ENCODE results near the gene RAB23.

RAB23 gene

DNA sequence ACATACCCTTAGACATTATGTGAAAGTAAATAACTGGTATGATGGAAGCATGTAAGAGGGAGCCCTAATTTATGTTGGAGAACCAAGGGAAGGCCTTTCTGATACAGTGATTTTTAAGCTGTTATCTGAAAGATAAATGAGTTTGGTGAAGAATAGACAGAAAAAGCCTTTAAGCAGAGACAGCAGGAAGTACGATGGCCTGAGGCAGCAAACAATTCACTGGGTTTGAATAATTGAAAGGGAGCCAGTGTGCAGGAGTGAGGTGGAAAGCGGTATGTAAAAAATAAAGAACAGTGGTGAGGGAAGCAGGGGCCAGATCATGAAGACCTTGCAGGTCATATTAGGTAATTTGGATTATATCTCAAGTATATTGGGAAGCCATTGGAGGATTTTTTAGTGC, 4.1 kb upstream of the RAB23 start:
- ATAC-seq (ENCODE audit: insufficient read depth, low read depth) (no peak), DNase-seq (no peak)
- H3K27ac ChIP-seq (ENCODE audit: low read length) = no peak overlapping the region
- H4K20me1 ChIP-seq (ENCODE audit: insufficient read depth, low read length) = no peaks in the 10 kb centered on the region
- no peaks in the 10 kb centered on the region for H3K36me3 ChIP-seq (ENCODE audit: insufficient read depth, low read length)
- H3K4me1 ChIP-seq (ENCODE audit: insufficient read depth, low read length) = peaks cover 11% of the 10 kb centered on the region; the same call in 1 of the 2 replicates
- no peak overlapping the region for H2AFZ ChIP-seq (ENCODE audit: low read depth, low read length)
- H3K27me3 ChIP-seq (ENCODE audit: insufficient read depth, low read length, poor library complexity) = peaks cover 2% of the 10 kb centered on the region
- H3K79me2 ChIP-seq (ENCODE audit: insufficient read depth, low read length) = peaks cover 7% of the 10 kb centered on the region
- no peak overlapping the region for H3K4me2 ChIP-seq (ENCODE audit: insufficient read depth, low read length)
- no peaks in the 10 kb centered on the region for H3K9me3 ChIP-seq (ENCODE audit: insufficient read depth, low read length, severe bottlenecking)
- H3K4me3 ChIP-seq (ENCODE audit: low read depth in 1 of 2, low read length in 2 of 2) = no peak overlapping the region
- no peak overlapping the region for H3K9ac ChIP-seq (ENCODE audit: low read depth, low read length)
- TF ChIP-seq, protein P1, sequence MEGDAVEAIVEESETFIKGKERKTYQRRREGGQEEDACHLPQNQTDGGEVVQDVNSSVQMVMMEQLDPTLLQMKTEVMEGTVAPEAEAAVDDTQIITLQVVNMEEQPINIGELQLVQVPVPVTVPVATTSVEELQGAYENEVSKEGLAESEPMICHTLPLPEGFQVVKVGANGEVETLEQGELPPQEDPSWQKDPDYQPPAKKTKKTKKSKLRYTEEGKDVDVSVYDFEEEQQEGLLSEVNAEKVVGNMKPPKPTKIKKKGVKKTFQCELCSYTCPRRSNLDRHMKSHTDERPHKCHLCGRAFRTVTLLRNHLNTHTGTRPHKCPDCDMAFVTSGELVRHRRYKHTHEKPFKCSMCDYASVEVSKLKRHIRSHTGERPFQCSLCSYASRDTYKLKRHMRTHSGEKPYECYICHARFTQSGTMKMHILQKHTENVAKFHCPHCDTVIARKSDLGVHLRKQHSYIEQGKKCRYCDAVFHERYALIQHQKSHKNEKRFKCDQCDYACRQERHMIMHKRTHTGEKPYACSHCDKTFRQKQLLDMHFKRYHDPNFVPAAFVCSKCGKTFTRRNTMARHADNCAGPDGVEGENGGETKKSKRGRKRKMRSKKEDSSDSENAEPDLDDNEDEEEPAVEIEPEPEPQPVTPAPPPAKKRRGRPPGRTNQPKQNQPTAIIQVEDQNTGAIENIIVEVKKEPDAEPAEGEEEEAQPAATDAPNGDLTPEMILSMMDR (IDR thresholded peaks at IDR 0.05; ENCODE audit: borderline replicate concordance, extremely low read depth, low read length, poor library complexity, severe bottlenecking) = no peak
- TF ChIP-seq EZH2 (IDR thresholded peaks at IDR 0.05; ENCODE audit: borderline replicate concordance, low read depth, low read length, severe bottlenecking) = no peak

DNA sequence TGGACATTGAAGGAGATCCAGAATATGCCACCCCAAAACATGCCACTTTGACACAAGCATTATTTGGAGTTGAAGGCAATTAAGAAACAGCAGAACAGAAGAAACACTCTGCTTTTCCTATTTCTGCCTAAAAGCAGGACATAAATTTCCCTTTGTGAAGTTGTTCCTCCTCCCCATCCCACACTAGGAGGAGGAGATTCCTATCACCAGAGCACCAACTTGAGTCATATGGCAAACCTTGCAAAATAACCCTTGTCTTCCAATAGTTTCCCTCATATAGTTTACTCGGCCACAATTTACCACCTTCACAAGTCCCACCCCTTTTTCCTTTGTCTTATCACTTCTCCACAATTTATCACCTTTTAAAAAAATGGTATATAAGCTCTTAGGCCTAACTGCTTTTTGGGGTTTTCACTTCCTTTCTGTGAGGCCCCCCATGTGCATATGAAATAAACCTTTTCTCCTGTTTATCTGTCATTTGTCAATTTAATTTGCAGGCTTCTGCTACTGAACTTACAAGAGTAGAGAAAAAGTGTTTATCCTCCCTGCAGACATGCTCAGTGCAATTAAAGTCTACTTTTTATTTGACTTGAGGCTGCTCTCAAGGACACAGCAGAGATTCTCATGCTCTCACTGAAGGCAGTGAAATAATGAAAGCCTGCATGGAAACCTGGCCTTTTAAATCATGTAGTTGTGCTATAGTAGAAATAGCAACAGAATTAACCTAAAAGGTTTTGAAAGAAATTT, 2.8 kb upstream of the RAB23 start:
- Histone ChIP-seq H3K79me2 (ENCODE audit: insufficient read depth, low read length) (peaks cover 19% of the 10 kb centered on the region), H3K27me3 (ENCODE audit: insufficient read depth, low read length, poor library complexity) (peaks cover 1% of the 10 kb centered on the region), H3K4me1 (ENCODE audit: insufficient read depth, low read length) (peaks cover 23% of the 10 kb centered on the region), H3K4me3 (ENCODE audit: low read depth in 1 of 2, low read length in 2 of 2) (no peak overlapping the region), H3K9me3 (ENCODE audit: insufficient read depth, low read length, severe bottlenecking) (no peaks in the 10 kb centered on the region), H3K4me2 (ENCODE audit: insufficient read depth, low read length) (no peak overlapping the region), H3K36me3 (ENCODE audit: insufficient read depth, low read length) (no peaks in the 10 kb centered on the region), H3K27ac (ENCODE audit: low read length) (no peak overlapping the region), H2AFZ (ENCODE audit: low read depth, low read length) (no peak overlapping the region), H3K9ac (ENCODE audit: low read depth, low read length) (no peak overlapping the region), H4K20me1 (ENCODE audit: insufficient read depth, low read length) (no peaks in the 10 kb centered on the region)
- no peak for TF ChIP-seq EZH2 (IDR thresholded peaks at IDR 0.05; ENCODE audit: borderline replicate concordance, low read depth, low read length, severe bottlenecking)
- TF ChIP-seq, protein P1 (IDR thresholded peaks at IDR 0.05; ENCODE audit: borderline replicate concordance, extremely low read depth, low read length, poor library complexity, severe bottlenecking) = no peak
- ATAC-seq (ENCODE audit: insufficient read depth, low read depth) (no peak), DNase-seq (no peak)

DNA sequence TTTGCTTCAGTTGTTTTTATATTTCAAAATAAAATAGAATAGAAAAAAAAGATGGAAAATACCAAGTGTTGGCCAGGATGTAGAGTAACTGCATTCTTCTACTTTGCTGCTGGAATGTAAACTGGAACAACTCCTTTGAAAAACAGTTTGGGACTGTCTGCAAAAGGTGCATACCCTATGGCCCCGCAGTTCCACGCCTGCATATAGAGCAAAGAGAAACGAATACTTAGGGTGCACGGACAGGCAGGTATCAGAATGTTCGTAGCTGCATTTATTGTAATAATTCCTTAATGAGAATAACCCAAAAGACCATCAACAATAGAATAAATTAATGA, 603 bp upstream of the RAB23 start:
- TF ChIP-seq, protein P1 (IDR thresholded peaks at IDR 0.05; ENCODE audit: borderline replicate concordance, extremely low read depth, low read length, poor library complexity, severe bottlenecking) = no peak
- TF ChIP-seq EZH2 (IDR thresholded peaks at IDR 0.05; ENCODE audit: borderline replicate concordance, low read depth, low read length, severe bottlenecking) = no peak
- Histone ChIP-seq H3K4me2 (ENCODE audit: insufficient read depth, low read length) (peak overlapping the region; percentile 83), H3K27me3 (ENCODE audit: insufficient read depth, low read length, poor library complexity) (no peaks in the 10 kb centered on the region), H3K4me3 (ENCODE audit: low read depth in 1 of 2, low read length in 2 of 2) (peak overlapping the region; percentile 74 to 90; a peak in 3 of 4 replicates), H3K27ac (ENCODE audit: low read length) (no peak overlapping the region), H3K36me3 (ENCODE audit: insufficient read depth, low read length) (no peaks in the 10 kb centered on the region), H3K79me2 (ENCODE audit: insufficient read depth, low read length) (peaks cover 40% of the 10 kb centered on the region), H3K4me1 (ENCODE audit: insufficient read depth, low read length) (peaks cover 26% of the 10 kb centered on the region), H3K9ac (ENCODE audit: low read depth, low read length) (peak overlapping the region; percentile 66), H2AFZ (ENCODE audit: low read depth, low read length) (peak overlapping the region; percentile 90), H4K20me1 (ENCODE audit: insufficient read depth, low read length) (no peaks in the 10 kb centered on the region), H3K9me3 (ENCODE audit: insufficient read depth, low read length, severe bottlenecking) (no peaks in the 10 kb centered on the region)
- ATAC-seq (ENCODE audit: insufficient read depth, low read depth) (no peak), DNase-seq (no peak)
